ENCODE data around the gene PDPK1. TPM values are rescaled to one million over a fixed set of nuclear protein-coding genes. Genes with fewer than 3 reads are reported as not detected.
"Not testable (repeated sequence)": the region's sequence is repeated elsewhere in the genome, so short reads cannot be mapped to it uniquely, and the experiment has no call there.

PDPK1 gene
- total and polyA plus RNA-seq, 2 of the 4 experiments (the other 2 are of a cell fraction) = 10.6 to 27.3 TPM

- H3K36me3 ChIP-seq (ENCODE audit: control insufficient read depth, insufficient read depth, low read length); H3K23ac ChIP-seq (ENCODE audit: low read depth, low read length); H4K5ac ChIP-seq (ENCODE audit: low read depth, low read length); DNase-seq; in situ Hi-C loops (cut with MboI; ENCODE audit: low sequenced_read_pairs); H3K9ac ChIP-seq (ENCODE audit: low read depth, low read length); H3K4me1 ChIP-seq (ENCODE audit: control insufficient read depth, insufficient read depth, low read length); intact Hi-C loops (cut with micrococcal nuclease); H3K14ac ChIP-seq (replicated peaks; ENCODE audit: low read depth, low read length); H2AK9ac ChIP-seq (replicated peaks; ENCODE audit: low read depth, low read length, poor library complexity); H3K4me3 ChIP-seq (ENCODE audit: insufficient read depth, low read depth, low read length); H2BK15ac ChIP-seq (ENCODE audit: low read depth, low read length); H3K4me2 ChIP-seq (ENCODE audit: low read depth, low read length); H4K8ac ChIP-seq (ENCODE audit: low read depth in 2 of 2, low read length in 2 of 2); ATAC-seq (ENCODE audit: low read depth); H3K56ac ChIP-seq (ENCODE audit: extremely low read depth, insufficient read depth, low read length); H2BK120ac ChIP-seq (ENCODE audit: low read depth, low read length); dilution Hi-C loops (cut with HindIII; ENCODE audit: low sequenced_read_pairs, unreplicated experiment); H3K79me1 ChIP-seq (ENCODE audit: low read depth in 1 of 2, low read length in 2 of 2); POLR2A ChIA-PET (ENCODE audit: unreplicated experiment); H3K18ac ChIP-seq (ENCODE audit: low read depth, low read length); H2BK20ac ChIP-seq (ENCODE audit: low read depth, low read length); BruUV-seq (replicated peaks); H2BK5ac ChIP-seq (ENCODE audit: low read depth, low read length, poor library complexity, severe bottlenecking); H2AK5ac ChIP-seq (ENCODE audit: low read depth, low read length); H3K27me3 ChIP-seq (ENCODE audit: control insufficient read depth, insufficient read depth, low read length); H3K27ac ChIP-seq (ENCODE audit: insufficient read depth, low read length); H3K9me3 ChIP-seq (ENCODE audit: control insufficient read depth, insufficient read depth, low read length); H3K4ac ChIP-seq (ENCODE audit: low read depth, low read length); CTCF ChIA-PET; H3K9me1 ChIP-seq (ENCODE audit: insufficient read depth, low read length); H4K20me1 ChIP-seq (ENCODE audit: insufficient read depth, low read length); H4K91ac ChIP-seq (ENCODE audit: insufficient read depth, low read depth, low read length); H2AFZ ChIP-seq (replicated peaks; ENCODE audit: low read length, poor library complexity): not testable (repeated sequence)
- no CpG with 5 or more reads among the region's 11 CpGs for WGBS, 2 experiments (ENCODE audit: extremely low coverage in 2 of 2, insufficient read length in 1 of 2)
Measured at GRCh38 chr16:2568573-2568972, 30.8 kb downstream of the PDPK1 start.

- H3K56ac ChIP-seq (ENCODE audit: extremely low read depth, insufficient read depth, low read length); H3K4me2 ChIP-seq (ENCODE audit: low read depth, low read length); dilution Hi-C loops (cut with HindIII; ENCODE audit: low sequenced_read_pairs, unreplicated experiment); H3K4me3 ChIP-seq (ENCODE audit: insufficient read depth, low read depth, low read length); H4K20me1 ChIP-seq (ENCODE audit: insufficient read depth, low read length); H3K27ac ChIP-seq (ENCODE audit: insufficient read depth, low read length); H3K4me1 ChIP-seq (ENCODE audit: control insufficient read depth, insufficient read depth, low read length); H3K4ac ChIP-seq (ENCODE audit: low read depth, low read length); H2BK120ac ChIP-seq (ENCODE audit: low read depth, low read length); H3K79me1 ChIP-seq (ENCODE audit: low read depth in 1 of 2, low read length in 2 of 2); BruUV-seq (replicated peaks); H2BK15ac ChIP-seq (ENCODE audit: low read depth, low read length); H3K9me1 ChIP-seq (ENCODE audit: insufficient read depth, low read length); H3K14ac ChIP-seq (replicated peaks; ENCODE audit: low read depth, low read length); H4K5ac ChIP-seq (ENCODE audit: low read depth, low read length); H3K27me3 ChIP-seq (ENCODE audit: control insufficient read depth, insufficient read depth, low read length); H4K91ac ChIP-seq (ENCODE audit: insufficient read depth, low read depth, low read length); H2AFZ ChIP-seq (replicated peaks; ENCODE audit: low read length, poor library complexity); H2BK20ac ChIP-seq (ENCODE audit: low read depth, low read length); H3K36me3 ChIP-seq (ENCODE audit: control insufficient read depth, insufficient read depth, low read length); H2BK5ac ChIP-seq (ENCODE audit: low read depth, low read length, poor library complexity, severe bottlenecking); H2AK9ac ChIP-seq (replicated peaks; ENCODE audit: low read depth, low read length, poor library complexity); CTCF ChIA-PET; in situ Hi-C loops (cut with MboI; ENCODE audit: low sequenced_read_pairs); H3K9ac ChIP-seq (ENCODE audit: low read depth, low read length); H3K23ac ChIP-seq (ENCODE audit: low read depth, low read length); H3K9me3 ChIP-seq (ENCODE audit: control insufficient read depth, insufficient read depth, low read length); H3K18ac ChIP-seq (ENCODE audit: low read depth, low read length); intact Hi-C loops (cut with micrococcal nuclease); POLR2A ChIA-PET (ENCODE audit: unreplicated experiment); ATAC-seq (ENCODE audit: low read depth); H2AK5ac ChIP-seq (ENCODE audit: low read depth, low read length); H4K8ac ChIP-seq (ENCODE audit: low read depth in 2 of 2, low read length in 2 of 2); DNase-seq: not testable (repeated sequence)
- WGBS, 2 experiments (ENCODE audit: extremely low coverage in 2 of 2, insufficient read length in 1 of 2) = no CpG with 5 or more reads among the region's 6 CpGs
Measured at GRCh38 chr16:2572704-2573103, 34.9 kb downstream of the PDPK1 start.

Data from IMR-90 (cell line).